Cerebellar cortex (tissue), 1 donor: Measurements from ENCODE around the gene ARFGAP2.
A peak's percentile ranks its signal among the peaks of the same experiment; 100 is the strongest.

ENCODE experiments used
- DNase-seq: peaks from one replicate; pipeline ENCODE4 v3.0.0-alpha.2; 2015; ENCODE audit warnings: low spot score

The ARFGAP2 gene

DNA sequence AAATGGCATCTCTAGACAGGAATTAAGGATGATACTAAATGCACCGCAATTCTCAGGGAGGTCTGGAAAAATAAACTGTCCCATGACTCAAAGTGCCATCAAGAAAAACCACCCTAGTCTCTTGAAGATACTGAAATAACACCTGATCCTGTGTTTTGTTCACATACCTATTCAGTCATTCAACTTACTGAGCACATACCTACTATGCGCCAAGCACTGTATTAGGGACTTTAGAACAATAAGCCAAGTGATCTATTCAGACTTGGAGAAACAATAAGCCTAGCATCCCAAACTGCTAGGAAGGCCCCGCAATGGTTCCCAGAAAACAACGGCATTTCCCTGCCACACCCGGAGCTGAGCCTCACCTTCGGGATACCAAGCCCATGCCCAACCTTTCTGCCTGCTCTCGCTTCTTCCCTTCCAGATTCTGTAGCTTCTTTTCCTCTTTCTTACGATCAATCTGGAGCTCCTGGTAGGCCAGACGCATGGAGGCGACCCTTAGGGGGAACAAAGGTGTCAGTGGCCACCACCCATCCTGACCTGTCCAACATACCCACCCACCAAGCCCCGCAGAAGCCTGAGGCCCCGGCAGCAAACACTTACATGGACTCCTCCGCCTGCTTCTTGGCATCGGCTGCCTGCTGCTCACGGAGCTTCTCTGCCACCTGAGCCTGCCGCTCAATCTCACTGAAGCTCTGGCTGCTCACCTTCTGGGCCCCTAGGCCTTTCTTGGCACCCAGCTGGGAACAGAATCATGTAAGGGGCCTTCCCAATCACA, 5.4 kb downstream of the ARFGAP2 start:
- DNase-seq: no peak

DNA sequence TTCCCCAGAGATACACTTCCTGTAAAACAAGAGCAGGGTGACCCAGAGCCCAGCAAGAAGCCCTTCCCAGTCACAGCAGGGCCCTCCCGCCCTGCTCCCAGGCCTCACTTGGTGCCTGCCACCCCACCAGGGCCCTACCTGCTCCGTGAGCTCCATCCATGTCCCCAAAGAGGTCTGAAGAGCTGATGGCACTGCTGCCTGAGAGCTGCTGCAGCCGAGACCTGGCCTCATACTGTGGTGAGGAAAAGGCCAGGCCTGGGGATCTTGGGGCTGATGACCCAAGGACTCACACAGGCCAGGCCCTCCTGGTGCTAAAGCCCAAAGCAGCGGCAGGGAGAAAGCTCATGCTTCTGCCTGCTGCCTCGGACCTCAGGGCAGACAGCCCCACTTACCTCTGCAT, 10.3 kb downstream of the ARFGAP2 start:
- DNase-seq: no peak

DNA sequence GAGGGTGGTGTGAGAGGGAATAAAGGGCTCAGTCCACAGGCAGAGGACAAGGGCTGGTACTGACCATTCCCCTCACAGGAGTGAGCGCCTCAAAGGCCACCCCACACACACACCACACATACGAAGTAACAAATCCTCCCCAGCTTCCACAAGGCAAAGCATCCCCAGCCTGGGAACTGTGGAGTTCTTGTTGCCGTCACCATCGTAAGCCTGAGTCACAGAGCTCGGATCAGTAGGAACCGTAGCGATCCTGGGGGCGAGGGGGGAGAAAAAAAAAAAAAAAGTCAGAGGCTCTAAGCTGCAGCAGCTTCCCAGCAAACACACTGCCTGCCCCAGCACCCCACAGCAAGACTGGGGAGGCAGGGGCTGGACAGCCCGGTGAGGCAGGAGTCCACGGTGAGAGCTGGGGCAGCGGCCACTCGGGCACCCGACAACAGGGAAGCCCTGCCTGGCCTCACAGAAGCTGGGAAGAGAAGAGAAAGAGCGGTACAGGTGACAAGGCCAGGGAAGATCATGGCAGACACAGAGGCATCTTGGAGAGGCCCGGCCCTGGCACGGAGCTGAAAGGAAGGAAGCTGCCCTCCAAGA, 11.3 kb downstream of the ARFGAP2 start:
- DNase-seq: no peak

DNA sequence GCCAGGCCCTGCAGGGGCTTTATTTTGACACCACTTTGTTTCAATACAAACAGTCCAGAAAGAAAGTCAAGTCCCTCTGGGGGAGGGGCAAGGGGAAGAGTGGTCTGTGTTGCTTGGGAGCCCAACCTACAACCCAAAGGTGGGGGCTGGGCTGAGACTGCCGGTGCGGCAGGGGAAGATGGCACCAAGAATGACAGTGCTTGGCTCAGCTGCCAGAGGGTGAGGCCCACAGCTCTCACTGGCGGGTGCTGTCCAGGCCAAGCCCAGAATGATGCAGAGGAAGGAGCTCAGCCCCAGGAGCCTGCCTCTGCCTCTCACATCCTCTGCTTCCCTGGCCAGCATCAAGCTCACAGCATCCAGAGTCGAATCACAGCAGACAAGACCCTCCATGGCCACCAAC, 12.4 kb downstream of the ARFGAP2 start:
- no peak for DNase-seq

DNA sequence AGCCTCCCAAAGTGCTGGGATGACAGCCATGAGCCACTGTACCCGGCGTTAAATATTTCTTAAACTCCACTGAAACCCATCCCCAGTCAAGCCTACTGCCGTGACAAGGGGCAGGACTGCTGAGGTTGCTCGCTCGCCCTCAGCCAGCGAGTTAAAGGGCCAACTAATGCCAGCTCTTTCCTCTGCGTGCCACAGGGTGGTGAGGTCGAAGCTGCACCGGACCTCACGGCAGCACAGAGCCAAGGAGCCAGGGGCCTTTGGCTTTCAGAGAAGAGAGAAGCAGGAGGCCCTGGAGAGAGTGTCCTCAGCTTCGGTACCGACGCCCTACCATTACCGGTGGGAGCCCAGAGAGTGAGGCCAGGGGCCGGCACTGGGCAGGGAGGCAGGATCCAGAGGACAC, 12.8 kb downstream of the ARFGAP2 start:
- DNase-seq: no peak

DNA sequence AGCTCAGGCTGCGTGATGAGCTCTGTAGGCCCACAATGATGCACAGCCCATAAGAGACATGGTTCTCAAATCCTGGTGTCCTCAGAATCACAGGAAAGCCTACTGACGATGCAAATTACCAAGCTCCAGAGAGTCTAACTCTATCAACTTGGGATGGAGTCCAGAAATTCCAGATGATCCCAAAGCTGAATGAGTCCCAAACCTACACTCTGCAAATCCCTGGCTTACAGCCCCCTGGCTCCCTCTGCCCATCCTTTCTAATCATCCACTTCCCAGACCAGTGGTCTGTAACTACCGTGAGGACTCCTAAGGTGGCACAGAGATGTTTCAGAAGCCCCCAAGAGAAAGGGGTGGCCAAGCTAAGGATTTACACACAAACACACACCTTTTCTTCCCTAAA, 13.5 kb downstream of the ARFGAP2 start:
- DNase-seq: no peak

DNA sequence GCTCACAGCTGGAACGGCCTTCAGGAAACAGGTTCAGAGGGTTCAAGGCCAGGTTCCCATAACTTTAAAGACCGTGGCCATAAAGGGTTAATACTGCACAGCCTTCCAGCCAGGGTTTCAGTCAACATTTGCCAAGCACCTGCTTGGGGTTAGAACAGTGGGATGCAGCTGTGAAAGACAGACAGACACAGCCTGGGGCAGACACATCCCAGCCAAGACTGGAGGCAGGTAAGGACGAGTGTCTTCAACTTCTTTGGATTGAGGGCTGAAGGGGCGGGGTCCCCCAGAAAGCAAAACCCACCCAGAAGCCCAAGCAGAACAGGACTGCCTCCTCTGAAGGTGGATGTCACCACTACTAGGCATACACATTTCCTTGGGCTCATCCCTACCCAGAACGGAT, 14.3 kb downstream of the ARFGAP2 start:
- no peak for DNase-seq

DNA sequence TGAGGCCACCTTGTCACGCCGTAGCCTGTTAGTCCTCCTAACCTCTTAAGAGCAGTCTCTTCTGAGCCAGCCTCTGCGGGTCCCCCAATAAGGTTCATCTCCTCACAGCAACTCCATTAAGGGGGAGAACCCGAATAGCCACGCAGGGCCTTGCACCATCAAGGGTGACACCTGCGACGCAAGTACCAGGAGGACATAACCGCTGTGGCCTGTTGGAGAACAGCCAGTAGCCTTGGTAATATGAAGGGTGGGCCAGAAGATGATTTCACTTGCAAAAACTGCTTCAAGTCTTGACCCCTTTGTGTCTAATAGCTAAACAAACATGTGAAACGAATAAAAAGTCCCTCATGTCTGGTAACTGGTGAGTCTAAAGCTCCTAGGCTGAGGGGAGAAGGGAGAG, 14.8 kb downstream of the ARFGAP2 start:
- no peak for DNase-seq

DNA sequence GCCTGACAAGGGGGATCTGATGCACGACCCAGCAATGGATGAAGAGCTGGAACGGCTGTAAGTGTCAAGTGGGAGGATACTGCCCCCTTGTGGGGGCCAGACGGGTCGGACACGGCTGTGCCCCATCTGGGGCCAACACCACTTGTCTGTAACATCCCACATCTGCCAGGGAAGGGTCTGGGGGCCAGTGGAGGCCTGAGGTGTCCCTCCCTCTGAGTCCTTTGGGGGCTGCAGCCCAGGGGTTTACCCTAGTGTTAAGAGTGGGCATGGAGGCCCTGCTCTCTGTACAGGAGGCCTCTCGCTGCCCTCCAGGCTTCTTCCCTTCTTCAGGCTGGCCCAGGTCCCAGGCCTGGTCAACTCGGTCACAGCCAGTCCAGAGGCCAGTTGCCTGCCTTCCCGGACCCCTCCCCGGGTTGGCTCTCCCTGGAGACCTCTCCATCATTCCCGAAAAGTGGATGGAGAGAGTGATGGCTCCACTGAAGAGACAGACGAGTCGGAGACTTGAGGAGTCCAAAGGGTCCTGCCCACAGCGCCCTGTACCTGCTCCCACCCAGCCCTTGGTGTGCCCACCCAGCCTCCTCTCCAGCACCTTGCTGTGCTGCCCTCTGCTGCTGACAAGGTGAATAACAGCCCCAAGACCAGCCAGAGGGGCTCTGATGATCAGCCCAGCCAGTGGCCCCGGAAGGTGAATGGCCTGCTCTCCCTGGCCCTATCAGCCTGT, 15.4 kb downstream of the ARFGAP2 start:
- peak; percentile 78 for DNase-seq

DNA sequence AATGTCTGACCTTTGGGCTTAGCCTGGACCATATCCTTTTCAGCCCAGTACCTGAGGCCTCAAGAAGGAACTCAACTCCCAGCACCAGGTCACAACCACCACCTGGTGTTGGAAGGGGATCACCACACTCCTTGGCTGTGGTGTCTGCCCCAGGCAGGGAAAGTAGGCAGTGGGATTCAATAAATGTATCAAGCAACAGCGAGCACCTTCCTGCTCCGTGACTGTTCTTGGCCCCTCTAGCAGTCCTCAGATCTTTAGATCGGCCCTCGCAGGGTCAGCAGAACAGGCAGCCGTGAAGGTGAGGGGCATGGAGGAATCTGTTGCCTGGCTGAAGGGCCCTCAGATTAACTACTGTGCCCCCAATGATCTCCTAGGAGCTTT, 15.9 kb downstream of the ARFGAP2 start:
- DNase-seq: peak; percentile 30

DNA sequence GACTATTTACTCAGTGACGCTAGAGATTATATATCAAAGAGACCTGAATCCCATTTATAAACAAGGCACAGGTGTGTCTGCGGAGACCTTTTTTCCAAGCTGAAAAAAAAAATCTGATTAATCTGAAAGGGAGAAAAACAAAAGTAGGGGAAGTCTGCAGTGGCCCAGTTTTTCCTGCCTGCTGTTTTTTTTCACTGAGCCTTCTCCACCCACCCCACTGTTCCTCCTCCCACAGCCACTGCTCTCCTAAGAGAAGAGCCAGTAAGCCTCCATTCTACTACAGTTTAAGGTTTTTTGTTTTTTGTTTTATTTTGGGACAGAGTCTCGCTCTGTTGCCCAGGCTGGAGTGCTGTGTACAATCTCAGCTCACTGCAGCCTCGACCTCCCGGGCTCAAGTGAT, 18.4 kb downstream of the ARFGAP2 start:
- DNase-seq: no peak

DNA sequence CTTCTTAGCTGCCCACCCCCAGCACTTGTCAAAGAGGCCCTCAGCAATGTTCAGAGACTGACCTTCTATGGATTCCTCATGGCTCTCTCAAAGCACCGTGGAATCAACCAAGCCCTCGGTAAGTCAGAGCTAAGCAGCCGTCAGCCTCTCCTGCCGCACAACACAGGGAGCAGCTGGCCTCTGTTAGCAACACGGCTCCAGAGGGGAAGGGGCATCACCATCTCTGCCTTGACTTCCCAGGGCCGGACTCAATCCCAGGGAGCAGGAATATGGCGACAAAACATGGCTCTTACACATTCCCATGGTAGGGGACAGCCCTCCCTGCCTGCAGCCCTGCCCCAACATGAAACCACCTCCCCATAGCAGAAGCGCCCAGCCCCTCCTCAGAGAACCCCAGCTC, 18.9 kb downstream of the ARFGAP2 start:
- DNase-seq: no peak

DNA sequence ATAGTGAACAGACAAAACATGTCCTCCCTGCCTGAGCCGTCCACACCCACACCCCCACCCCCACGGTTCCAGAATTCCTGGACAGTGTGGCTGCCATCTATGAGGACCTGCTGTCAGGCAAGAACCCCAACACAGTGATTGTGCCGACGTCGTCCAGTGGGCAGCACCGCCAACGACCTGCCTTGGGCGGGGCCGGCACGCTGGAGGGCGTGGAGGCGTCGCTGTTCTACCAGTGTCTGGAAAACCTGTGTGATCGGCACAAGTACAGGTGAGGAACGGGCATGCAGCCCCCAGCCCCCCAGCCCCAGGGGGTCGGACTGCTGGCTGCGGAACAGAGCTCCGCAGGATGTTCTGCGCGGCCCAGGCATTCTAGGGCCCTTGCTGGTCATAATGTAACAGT, 19.7 kb downstream of the ARFGAP2 start:
- no peak for DNase-seq

DNA sequence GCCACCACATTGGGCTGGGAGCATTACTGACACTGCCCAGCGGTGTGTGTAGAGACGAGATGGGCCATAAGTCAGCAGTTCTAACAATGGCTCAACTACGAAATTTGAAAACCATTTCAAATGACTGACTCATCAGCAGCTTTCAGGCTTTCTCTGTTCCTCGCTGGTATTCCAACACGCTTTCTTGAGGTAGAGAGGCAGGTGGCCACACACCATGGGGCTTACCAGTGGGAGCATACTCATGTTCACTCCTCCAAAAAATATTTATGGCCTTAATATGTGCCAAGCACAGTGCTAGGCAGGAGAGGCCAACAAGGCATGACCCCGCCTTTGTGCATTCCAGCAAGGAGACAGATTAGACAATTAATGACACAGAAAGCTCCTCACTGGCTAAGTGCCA, 20.3 kb downstream of the ARFGAP2 start:
- peak; percentile 72 for DNase-seq

DNA sequence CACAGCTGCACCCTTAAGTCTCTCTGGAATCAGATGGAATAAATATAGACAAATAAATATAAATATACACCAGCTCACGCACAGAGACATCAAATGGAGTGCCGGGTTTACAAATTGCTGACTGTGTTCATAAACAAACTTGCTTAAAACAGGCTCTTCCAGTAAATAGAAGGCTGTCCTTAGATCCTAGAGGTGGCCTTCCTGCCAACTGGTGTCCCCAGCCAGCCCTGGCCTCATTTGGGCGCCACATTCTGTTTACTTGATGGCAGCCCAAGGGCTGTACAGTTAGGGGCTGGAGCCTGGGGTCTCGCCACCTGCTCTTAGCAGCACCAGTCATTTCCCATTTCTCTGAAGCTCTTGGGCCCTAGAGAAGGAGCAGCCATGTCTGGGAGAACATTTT, 20.8 kb downstream of the ARFGAP2 start:
- peak; percentile 57 for DNase-seq

DNA sequence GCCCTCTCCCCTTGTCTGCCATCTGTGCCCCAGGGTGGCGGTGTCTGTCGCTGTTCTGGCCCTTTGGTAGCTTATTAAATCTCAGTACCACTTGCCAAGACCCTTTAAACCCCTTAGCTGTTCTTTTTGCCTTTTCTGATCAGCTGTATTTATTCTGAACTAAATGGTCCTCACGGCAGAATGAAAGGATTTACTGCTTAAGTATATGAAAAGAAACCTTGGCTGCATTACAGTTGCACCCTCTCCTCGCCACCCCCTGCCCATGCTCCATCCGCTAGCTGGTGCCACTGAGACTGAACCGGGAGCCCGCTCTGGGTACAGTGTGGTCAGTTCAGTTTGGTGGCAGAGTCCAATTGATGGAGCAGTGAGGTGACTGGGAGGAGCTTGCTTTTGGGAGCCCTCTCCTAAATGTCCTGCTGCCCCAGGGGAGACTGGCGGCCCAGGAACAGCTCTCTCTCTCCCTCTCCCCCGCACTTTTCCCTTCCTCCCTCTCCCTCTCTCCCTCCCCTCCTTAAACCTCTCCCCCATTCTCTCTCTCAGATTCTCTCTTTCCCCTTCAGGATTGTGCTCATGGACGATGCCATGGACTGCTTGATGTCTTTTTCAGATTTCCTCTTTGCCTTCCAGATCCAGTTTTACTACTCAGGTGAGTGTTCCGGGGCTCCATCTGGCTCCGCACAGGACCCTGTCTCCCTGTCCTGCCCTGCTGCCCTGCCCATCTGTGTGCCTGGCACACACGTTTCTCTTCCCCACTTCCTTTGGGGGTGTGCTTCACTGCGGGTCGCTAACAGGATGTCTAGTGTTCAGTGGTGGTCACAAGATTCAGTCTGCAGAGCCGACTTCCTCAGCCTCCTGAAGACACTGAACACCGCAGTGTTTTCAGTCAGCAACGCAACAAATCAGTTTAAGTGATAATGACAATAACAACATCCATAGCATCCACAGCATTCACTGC, 21.8 kb downstream of the ARFGAP2 start:
- peak; percentile 84 for DNase-seq

DNA sequence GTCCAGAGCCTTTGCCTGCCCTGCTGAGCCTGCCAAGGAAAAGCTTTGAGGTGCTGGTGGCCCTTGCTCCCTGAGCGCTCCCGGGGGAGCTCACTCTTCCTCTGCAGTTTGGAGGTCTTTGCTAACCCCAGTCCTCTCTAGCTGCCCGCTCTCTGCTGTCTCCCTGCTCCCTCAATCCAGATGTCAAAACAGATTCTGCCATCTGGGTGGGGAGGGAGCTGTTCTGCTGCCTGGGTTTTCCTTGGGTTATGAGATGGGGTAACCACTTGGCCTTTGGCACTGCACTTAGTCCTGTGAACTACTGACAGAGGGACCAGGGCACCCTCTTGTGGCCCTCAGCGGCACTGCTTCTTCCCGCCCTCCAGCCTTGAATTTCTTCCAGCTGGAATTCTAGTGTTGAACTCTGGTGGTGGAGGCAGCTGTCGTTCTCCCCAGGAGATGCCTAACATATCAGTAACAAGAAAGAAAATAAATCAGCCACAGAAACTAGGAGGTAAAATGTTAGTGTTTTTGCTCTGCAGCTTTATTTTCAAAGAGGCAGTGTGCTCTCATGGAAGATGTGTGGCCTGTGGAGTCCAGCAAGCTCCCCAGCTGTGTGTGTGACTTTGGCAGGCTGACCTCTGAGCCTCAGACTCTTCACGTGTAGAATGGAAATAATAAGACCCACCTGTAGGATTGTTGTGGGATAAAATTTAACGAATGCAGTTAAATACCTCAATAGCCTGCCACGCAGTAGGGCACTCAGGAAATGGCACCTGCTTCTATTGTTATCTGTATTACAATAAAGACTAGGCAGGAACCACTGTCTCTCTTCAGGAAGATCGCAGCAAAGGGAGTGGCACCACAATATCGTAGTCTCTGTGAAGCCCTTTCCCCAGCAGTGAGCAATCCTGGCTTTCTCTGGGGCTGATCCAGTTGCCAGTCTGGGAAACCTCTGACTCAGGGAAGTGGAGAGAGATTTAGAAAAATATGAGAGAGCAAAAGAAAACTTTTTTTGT, 23.4 kb downstream of the ARFGAP2 start:
- DNase-seq: peak; percentile 93

DNA sequence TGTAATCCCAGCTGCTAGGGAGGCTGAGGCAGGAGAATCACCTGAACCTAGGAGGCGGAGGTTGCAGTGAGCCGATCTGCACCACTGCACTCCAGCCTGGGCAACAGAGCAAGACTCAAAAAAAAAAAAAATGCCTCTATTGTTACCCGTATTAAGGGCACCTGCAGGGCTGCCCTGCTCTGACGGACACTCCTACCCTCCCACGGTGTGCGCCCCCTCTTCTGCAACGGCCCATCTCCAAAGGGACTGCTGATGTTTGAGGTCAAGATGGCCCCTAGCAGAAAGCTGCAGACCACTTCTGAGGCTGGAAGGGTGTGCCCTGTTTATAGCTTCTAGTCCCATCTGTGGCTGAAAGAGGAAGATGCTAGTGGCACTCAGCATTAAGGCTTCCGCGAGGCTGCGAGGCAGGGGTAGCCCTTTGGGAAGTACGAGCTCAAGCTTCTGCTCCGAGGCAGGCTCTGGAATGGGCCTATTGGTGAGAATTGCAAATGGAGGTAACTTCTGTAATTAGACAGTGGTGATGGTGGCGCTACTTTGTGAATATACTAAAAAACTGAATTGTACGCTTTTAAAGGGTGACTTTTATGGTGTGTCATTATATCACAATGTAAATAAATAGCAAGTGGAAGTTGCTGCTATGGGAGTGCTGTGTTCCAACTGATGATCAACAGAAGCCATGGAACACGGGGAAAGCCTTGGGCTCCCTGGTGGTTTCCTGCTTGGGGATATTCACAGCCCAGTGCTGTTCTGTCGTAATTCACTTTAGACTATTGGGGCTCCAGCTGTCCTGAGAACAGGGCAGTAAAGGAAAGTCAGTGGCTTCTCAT, 24.3 kb downstream of the ARFGAP2 start:
- DNase-seq: no peak

DNA sequence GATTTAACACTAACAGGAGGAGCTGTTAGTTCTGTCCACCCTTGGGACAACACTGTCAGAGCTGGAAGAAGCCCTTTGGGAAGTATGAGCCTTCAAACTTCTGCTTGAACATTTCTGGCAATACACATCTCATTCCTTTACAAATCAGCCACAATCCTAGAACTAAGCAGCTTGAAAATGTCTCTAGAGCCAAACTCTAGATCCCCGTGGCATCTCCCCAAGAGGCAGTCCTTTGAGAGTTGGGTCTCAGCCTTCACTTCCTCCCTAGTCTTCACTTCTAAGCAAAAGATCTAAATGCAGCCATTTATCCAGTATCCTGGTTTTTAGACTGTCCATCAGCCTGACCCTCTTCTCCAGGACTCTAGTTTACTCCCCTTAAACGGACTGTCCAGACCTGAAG, 26.9 kb downstream of the ARFGAP2 start:
- no peak for DNase-seq

DNA sequence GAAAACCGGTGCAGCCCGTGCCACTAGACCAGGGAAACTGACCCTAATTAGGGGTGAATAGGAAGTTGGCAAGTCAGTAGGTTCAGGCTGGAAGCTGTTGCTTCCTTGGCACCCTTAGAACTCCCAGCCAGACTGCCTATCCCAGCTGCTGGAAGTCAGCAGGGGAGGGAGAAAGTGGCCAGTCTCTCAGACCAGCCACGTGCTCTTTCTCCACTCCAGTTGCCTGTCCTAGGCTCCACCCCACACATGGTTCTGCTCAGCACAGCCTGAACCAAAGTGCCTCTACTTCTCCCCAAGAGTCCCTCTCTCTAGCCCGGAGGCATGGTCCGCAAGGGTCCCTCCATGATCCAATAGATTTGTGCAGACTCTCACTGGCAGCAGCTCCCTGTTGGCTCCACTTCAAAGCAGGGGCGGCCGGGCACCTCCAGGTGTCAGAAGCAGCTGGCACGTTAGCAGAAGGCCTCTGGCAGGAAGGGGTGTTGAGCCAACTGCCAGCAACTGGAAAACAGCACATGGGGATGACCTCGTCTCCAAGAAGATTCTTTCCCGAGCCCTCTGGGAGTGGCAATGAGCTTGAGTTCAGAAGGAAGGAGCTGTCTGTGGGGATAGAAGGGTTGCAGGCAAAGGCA, 27.7 kb downstream of the ARFGAP2 start:
- DNase-seq: no peak
